Activated gamma-delta T cell treated with Interleukin-2 at 50 U/mL for 16 hours (primary cell): ENCODE data around the gene SPRY1.

Experiments
- DNase-seq: peaks from one replicate; pipeline ENCODE4 v3.0.0-alpha.2; 2020

The SPRY1 gene

DNA sequence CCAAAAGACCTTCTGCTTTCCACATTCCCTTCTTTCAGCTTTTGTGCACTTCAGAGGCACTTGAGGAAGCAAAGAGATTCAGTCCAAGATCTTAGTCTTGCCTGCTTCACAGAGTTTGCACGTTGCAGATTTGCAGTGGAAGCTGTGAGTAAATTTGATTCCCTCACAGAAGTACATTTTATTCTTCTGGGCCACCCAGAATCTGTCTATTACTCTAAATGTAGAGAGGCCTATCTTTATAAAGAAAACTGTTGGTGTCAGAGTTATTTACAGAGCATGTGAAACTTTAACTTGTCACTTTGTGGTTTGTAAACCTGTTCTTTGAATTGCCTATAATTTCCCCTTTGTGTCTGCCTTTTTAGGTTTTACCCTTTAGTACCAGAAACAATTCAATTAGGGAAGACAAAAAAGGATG lies 15.5 kb downstream of the SPRY1 start:
- no peak for DNase-seq

DNA sequence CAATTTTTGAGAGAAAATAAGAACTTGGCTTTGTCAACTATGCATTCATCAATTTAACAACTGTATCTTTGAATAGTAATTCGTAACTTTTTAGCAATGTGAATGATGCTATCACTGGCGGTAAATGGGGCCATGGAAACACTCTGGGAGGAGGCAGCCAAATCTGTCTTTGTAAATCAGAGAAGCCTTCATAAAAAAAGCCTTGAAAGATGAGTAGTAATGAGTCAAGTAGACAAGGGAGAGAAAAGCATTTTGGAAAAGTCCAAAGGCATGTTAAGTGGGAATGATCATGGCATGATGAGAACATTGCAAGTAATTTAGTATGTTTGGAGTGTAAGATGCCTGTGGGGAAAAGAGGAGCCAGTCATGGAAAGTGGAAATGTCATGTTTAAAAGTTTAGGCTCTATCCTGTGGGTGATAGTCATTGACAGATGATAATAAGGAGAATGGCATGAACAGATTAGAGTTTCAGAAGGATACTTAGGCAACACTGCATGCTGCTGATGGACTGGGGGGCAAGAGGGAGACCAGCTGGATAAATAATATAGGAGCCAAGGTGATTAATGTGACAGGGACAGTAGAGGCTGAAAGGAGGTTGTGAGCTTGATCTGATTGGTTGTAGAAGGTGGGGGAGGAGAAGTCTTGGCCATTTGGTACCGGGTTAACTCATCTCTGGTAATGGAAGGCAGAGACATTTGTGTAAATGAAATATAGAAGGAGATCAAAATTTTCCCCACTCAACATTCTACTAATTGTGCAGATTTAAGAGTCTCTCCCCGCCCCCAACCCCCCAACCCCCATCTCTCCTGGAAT lies 16.3 kb downstream of the SPRY1 start:
- no peak for DNase-seq

DNA sequence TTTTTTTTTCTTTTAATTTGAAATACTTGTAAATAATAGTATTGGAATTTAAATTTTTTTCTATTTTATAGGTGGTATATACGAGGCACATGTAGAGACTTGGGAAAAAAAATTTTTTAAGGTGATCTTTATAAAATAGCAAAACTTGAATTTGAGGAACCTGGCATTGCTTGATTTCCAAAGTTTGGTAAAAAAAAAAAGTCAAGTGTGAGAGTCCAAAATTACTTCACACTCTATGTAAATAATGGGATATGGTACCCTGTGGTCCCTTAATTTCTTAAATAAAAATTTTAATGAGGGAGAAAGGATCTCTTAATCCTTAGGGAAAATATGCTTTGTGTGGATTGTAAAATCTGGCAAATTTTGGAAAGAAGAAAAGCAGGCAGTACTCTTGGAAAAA lies 19.0 kb downstream of the SPRY1 start:
- no peak for DNase-seq

DNA sequence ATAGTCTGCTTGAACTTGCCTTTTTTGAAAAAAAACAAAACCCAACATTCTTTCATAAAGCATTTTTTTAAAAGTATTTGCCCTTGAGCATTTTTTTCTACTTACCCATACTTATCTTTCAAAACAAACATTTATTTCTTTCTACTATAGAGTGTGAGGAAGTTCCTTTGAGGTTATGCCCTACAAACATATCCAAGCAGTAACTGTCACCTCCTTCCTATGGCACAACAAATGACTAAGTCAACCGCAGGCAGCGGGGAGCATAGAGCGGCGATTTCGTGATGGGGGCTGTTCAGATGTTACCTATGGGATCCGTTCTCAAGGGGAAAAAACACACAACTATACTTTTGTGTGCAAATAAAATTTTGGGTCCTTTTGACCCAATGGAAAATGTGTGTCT lies 19.4 kb downstream of the SPRY1 start:
- no peak for DNase-seq

DNA sequence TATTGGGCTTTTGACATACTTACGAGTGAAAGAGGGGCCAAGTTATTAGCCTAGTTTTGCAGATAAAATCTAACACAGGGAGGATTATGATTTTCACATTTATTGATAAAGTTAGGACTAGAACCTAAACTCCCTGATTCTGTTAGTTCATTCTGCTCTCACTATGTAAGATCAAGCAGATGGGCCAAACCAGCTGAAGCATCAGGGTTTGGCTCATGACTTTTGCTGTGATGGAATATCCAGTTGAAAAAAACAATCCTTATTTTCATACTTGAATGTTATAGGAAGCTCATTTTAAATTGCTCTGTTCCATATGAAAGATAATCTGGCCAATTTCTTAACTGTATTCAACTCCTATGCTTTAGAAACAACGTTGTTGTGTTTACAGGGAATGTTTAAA lies 21.2 kb downstream of the SPRY1 start:
- no peak for DNase-seq

DNA sequence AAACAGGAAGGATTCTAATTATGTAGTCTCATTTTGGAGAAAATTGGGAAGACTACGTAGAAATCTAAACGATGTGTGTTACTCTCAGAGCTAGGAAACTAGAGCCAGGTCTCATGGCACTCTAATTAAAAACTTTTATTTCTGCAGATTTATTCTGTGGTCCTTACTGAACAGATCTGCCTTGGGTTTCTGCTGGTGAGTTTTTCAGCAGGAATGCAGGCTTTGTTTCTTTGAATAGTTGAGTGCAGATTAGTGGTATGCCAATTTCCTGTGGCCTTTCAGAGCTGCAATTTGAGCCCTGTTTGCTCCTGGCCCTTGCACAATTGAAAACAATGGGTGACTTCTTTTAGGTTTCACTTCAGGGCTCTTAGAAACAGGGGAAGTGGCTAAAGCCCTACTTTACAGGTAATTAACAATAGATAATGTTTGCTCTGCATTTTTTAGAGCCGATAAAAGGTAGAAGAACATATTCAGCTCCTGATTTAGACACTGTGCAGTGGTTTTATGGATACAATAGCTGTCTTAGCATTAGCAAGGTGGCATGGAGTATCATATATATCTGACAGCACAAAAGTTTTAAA lies 21.8 kb downstream of the SPRY1 start:
- DNase-seq, result no peak

DNA sequence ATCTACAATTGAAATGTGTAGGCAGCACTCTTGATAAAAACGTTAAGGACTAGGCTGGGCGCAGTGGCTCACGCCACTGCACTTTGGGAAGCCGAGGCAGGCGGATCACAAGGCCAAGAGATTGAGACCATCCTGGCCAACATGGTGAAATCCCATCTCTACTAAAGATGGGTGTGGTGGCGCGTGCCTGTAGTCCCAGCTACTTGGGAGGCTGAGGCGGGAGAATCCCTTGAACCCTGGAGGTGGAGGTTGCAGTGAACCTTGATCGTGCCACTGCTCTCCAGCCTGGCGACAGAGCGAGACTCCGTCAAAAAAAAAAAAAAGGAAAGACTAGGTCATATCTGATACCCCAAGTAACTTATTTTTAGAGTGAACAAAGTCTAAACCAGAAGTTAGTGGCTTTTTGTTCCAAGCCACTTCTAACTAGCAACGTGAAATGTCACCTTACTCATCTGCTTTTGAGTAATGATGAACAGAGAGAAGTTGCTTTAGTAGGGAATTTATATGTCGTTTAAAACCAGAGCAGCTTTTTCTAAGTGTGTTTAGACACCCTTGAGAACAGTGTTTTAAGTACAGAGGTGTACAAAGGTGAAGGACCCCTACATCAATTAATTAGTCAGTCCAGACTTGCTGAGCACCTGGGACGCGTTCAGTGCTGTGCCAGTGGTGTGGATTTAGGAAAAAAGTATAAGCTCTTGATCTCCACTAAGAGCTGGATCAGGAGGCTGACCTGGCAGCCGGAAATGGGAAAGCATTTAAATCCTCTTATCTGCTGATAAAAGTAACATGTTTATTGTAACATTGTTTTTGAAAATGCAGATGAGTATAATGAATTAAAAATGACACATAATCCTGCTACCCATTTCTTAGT lies 23.5 kb downstream of the SPRY1 start:
- no peak for DNase-seq

DNA sequence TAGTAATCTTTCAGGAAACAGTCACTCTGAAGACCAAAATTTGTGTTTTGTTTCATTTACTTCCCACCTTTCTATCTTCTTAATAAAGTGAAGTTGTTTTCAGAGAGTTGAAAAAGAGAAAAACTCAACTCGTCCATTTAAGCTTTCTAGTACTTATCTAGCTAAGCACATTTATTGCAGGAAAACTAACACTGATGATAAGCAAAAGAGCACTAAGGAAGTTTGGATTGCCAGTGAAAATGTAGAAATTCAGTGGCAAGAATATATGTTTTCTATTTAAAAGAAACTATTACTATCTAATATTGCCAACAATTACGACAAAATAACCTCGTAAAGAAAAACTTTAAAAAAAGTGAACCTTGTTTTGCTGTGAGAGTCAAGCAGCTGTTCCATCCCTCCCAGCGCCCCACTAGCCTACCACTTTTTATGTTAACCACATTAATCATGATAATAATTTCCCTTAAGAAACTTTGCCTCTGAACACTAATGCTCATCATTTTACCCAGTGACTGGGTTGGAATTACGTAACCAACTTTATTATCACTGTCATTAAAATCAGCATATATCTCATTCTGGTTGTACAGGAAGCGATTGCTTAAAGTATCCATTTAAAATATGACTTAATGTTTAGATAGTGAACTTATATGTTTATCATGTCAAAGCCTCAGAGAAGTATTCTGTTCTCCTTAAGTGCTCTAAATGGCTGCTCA lies 24.8 kb downstream of the SPRY1 start:
- no peak for DNase-seq

DNA sequence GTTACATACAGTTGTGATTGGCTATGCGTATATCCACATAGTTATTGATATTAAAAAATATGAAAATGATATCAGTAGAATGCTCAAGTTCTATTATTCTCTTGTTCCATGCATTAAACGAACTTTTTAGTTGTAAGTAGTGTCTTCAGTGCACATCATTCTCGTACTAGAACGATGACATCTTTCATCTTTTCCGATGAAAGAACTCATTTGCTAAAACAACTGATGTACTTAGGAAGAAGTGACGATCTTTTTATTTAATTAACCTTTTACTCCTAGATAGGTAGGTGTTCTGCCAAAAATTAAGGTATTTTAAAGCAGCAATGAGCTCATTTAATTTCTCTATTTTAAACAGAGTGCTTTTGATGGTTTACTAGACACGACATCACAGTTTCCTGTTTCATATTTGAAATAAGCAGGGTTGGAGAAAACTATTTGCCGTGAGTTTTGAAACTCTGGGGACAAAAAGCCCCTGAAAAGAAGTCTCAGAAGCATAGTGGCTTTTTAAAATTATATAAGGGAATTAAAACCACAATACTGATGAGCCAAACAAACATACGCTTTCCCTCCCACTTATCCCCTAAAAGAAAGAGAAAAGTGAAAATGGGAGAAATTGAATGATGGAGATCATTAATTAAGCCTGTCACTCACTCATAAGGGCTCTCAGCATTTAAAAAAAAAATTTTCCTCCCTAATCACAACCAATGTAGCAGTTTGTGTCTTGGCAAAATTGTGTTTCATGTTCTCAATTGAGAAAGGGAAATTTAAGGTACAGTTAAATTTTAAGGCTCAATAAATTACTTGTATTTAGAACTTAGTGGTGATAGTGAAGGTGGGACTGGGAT lies 25.6 kb downstream of the SPRY1 start:
- no peak for DNase-seq

DNA sequence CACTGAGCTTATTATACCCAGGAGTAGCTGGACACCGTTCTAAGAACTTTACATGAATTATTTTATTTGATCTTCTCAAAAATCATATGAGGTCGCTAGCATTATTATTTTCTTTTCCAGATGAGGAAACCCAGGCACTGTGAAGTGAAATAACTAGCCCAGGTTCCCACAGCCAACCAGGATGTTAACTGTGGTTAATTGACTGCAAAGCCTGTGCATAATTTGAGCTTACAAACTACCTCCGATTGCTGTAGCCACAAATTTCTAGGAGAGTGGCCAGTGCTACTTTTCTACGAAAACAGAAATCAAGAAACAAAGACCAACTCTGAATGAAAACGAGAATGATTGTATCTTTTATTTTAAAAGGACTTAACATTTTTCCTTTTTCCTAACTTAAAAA lies 27.2 kb downstream of the SPRY1 start:
- DNase-seq, result no peak

DNA sequence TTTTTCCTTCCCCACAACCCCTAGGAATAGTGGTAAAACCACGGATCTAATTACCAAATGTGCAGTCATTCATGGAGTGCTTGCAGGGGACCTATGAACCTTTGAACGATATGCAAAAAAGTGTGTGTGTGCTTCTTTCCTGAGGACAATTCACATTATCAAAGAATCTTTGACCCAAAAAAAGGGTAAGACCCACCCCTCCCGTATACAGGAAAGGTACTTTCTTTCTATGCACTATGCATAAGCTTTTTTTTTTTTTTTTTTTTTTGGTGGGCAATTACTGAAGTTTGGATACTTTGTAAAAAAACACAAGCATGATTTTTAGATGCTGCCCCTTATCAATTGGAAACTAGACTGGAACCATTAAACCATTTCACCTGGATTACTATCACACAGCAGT lies 31.4 kb downstream of the SPRY1 start:
- DNase-seq, result no peak

DNA sequence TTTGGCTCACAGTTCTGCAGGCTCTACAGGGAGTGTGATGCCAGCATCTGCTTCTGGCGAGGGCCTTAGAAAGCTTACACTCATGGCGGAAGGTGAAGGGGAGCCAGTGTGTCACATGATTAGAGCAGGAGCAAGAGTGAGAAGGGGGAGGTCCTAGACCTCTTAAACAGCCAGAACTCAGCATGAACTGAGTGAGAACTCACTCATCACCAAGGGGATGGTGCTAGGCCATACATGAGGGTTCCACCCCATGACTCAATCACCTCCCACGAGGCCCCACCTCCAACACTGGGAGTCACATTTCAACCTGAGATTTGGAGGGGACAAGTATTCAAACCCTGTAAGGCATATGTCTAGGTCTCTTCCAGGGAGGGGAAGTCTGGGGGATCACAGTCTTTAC lies 33.4 kb downstream of the SPRY1 start:
- no peak for DNase-seq

DNA sequence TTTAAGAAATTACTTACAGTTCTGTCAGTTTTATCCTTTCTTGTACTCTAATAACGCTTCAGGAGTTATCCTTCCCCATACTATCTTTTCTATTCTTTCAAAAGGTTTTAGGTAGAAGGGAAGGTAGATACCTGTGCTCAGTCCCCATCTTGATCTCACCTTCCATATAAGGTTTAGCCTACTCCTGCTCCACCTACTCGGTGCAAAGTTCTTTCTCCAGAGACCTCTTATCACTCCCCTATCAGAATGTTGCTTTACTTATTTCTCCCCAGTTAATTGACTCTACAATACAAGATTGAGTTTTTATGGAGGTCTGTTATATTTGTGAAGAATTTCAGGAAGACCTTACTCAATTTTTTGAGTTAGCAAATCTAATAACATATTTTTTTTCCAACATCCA lies 33.9 kb downstream of the SPRY1 start:
- no peak for DNase-seq

DNA sequence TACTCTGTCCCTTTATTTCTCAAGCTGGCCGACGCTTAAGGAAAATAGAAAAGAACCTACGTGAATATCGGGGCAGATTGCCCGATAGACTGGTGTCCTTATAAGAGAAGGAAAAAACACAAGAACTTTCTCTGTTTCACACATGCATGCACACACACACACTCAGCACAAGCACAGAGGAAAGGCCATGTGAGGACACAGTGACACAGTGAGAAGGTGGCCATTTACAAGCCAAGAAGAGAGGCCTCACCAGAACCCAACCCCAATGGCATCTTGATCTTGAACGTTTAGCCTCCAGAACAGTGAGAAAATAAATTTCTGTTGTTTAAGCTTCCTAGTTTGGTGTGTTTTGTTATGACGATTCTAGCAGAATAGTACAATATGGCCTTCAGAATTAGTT lies 37.0 kb downstream of the SPRY1 start:
- no peak for DNase-seq

DNA sequence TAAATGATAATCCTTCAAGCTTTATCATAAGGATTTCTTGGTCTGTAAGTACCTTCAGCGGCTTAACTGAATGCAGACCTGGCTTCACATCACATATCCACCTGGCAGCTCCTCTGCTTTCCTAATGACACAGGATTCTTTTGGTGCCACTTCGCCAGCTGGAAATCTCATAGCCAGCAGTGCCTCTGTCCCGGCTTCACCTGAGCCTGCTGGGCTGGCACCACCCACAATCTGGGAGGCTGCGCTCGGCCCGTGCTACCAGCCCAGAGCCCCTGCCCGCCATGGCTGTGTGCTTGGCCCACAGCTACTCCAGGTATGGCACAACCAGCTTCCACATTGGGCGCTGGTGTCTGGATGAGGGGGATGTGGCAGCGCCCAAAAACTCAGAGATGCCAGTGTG lies 37.4 kb downstream of the SPRY1 start:
- no peak for DNase-seq

DNA sequence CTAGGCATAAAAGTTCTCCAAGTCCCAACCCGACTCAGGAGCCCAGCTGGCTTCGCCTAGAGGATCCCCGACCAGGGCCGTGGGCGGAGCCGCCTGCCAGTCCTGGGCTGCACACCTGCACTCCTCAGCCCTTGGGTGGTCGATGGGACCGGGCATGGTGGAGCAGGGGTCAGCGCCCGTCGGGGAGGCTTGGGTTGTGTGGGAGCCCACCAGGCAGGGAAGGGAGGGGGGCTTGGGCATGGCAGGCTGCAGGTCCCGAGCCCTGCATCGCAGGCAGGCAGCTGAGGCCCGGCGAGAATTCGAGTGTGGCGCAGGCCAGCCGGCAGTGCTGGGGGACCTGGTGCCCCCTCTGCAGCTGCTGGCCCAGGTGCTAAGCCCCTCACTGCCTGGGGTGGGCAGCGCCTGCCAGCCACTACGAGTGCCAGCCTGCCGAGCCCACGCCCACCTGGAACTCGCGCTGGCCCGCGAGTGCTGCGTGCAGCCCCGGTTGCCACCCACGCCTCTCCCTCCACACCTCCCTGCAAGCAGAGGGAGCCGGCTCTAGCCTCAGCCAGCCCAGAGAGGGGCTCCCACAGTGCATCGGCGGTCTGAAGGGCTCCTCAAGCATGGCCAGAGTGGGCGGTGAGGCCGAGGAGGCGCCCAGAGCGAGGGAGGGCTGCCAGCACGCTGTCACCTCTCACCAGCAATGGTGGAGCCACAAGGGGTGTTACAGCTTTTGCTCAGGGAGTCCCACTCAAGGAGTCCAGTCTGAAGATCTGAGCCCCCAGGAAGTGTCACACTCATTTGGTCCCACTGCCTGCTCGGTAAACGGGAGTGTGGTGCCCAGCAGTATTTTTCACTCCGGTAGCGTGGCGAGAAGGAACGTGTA lies 38.9 kb downstream of the SPRY1 start:
- DNase-seq, result no peak

DNA sequence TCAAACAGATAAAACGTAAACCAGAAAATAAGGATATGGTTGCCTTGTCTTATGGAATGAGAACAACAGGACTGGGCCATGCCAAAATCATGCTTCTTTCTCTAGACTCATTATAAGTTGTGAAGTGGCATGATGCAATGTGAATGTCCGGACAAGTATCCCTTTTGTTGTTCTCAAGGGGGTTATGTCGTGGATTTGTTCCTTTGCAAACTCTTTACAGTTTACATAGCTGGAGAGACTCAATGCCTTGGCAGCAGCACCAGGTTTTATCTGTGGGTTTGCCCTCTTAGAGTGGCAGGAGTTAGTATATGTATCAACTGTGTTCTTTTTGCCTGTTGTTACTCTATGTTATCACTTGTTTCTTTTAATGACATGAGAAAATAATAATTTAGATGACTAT lies 41.4 kb downstream of the SPRY1 start:
- DNase-seq, result no peak

DNA sequence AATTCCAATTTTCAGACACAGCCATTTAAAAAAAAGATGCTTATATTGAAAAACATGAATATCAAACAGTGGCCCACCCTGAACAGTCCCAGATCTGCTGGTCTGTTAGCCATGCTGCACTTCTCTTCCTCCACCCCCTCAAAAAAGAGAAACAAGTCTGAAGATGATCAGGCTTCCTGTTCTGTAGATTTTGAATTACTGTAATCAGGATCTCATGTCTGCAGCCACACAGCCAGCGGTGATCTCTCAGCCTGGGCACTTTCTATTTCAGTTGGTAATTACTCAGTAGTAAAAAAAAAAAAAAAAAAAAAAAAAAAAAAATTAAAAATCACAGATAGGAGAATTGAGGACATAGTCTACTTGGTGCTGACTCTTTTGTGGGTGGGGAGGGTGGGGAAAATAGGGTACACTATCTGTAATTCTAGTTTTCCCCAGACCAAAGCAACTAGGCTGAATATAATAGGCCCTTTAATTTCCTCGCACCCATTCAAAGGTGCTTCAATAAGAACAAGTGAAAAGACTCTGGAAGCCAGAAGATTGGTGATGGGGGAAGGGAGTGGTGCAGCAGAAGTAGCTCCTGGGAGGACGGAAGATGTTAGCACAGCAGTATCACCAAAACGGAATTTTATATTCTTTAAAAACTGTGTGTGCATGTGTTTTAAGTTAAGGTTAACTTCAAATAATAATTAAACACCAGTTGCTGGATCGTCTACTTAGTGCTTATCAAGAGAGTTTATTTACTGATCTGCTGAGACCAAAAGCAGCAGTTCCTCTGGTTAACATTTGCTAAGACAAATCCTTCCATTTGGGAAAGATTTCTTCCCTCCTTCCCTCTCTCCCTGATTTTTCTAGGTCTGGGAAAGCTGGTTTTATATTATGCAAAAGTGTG lies 47.0 kb downstream of the SPRY1 start:
- no peak for DNase-seq

DNA sequence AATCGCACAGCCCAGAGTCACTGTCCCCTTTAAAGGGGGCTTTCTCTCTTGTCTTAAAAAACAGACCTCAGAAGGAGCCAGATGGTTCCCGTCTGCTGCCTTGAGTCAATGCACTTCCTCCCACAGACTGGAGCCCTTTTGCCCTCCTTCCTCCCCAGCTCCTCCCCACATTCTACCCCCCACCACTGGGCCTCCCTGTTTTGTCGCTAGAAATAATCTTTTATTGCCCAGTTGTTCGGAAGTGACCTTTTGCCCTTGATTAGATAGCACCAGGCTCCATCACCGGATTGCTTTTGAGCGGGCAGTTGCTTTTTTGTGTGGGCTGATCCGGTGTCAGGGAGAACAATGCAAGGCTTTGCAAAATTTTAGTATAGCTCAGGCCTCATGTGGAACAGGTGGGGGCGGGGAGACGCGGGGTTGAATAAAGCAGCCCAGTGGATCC lies 47.7 kb downstream of the SPRY1 start:
- peak; percentile 8 for DNase-seq

DNA sequence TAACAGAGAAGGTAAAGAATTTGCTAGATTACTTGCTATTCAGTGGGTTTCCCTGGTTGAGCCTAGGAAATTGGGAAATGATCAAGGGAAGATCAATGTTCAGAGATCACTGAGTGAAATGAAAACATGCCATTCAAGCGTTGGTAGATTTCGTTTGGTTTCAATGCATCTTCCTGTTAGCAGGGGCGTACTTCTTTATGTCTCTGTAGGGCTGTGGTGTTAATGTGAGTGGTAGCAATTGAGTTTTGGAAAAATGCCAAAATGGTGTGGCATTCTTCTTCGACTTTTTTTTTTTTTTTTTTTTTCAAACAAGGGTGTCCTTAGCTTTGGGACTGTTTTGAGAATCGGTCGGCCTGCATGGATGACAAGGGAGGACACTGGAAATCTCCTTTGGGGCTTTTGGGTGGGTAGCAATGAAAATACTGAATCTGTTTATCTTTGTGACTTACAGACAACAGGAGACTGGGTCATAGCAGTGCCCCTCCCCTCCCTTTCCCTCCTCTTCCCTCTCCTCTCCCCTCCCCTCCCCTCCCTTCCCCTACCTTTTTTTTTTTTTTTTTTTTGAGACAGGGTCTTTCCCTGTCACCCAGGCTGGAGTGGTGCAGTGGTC lies 50.4 kb downstream of the SPRY1 start:
- no peak for DNase-seq
